Prostate gland (tissue), 2 donors: ENCODE results near the gene KDM5A. TPM values are rescaled to one million over a fixed set of nuclear protein-coding genes. Genes with fewer than 3 reads are reported as not detected.
A peak's percentile ranks its signal among the peaks of the same experiment; 100 is the strongest.

Experiments
- DNase-seq: peaks from one replicate; pipeline ENCODE4 v3.0.0-alpha.2; 2019; ENCODE audit warnings: low spot score
- H3K27ac ChIP-seq, 2 donors: fragments of 200-600 bp; sonication (generic); 2 replicates each; pipeline ENCODE4 v1.5.1; 2017 to 2019
- H3K27me3 ChIP-seq: fragments of 200-600 bp; sonication (generic); replicated peaks from 2 replicates; pipeline ENCODE4 v1.5.1; 2019; ENCODE audit not compliant: insufficient read depth
- H3K36me3 ChIP-seq, 2 donors: fragments of 200-600 bp; sonication (generic); 1 replicate in 1 of 2; 2 replicates in 1 of 2; pipeline versions ENCODE4 v1.5.1 to v1.8.1; 2017 to 2019
- H3K4me1 ChIP-seq: fragments of 200-600 bp; sonication (generic); replicated peaks from 2 replicates; pipeline ENCODE4 v1.5.1; 2019
- H3K4me3 ChIP-seq, 2 donors: fragments of 200-600 bp; sonication (generic); 2 replicates each; pipeline ENCODE4 v1.5.1; 2017 to 2019
- H3K9me3 ChIP-seq: fragments of 200-600 bp; sonication (generic); 2 replicates; pipeline ENCODE4 v1.5.1; 2017
- POLR2A ChIP-seq: fragments of 450-650 bp; IDR thresholded peaks from one replicate; pipeline ENCODE4 v1.6.1; 2016; ENCODE audit warnings: antibody characterized with exemption, mild to moderate bottlenecking
- POLR2AphosphoS5 ChIP-seq: sonication (generic); formaldehyde crosslinking; IDR thresholded peaks from one replicate; pipeline ENCODE4 v1.6.1; 2017; ENCODE audit warnings: antibody characterized with exemption
- WGBS: methylation state at CpG from one replicate; pipeline ENCODE4 v1.1.5; 2018; 5-methylcytosine and 5-hydroxymethylcytosine counted together
- intact Hi-C: fragments of 100-400 bp; cut with DNase I; formaldehyde crosslinking; loops from one replicate; pipeline ENCODE4 v1.14.2; 2022
- total RNA-seq, 2 donors: library from RNA; depleted of rRNA; stranded (reverse); fragments of >200 nt; gene quantifications; one replicate each; pipeline ENCODE4 v1.1.0, GENCODE V29; 2016
- TF ChIP-seq, protein P1 (sequence below), 4 experiments: fragments of 200-600 bp in 2 of 4; fragments of 450-650 bp in 2 of 4; sonication (generic) in 2 of 4; IDR thresholded peaks; 1 replicate in 3 of 4; 2 replicates in 1 of 4; pipeline ENCODE4 v1.5.1; 2016 to 2019; ENCODE audit warnings: antibody characterized with exemption in 4 of 4, mild to moderate bottlenecking in 2 of 4, moderate library complexity in 2 of 4

The KDM5A gene
- total RNA-seq, 2 donors from 2014 or later = 38.5 to 51.0 TPM

DNA sequence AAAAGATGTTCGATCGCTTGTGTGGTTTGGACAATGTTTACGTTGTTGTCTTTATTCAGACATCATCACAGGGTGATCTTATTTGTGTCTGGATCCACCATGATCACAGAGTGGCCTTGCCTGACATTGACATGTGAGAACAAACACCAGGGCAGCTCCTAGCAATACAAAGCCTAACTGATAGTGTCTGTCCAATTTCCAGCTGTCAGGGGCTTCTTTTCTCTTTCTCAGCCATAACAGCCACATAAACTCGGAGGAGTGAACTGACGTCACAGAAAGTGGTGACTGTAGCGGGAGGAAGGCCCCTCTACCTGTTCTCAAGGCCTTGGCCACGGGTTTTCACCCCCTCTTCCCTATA is 120.7 kb downstream of the KDM5A start:
- no peaks in the 10 kb centered on the region for H3K27me3 ChIP-seq
- intact Hi-C loops = no loop called here
- no peaks in the 10 kb centered on the region for H3K9me3 ChIP-seq
- no peak for DNase-seq
- no peaks in the 10 kb centered on the region for H3K4me1 ChIP-seq
- H3K27ac ChIP-seq = peak overlapping the region in 1 of 2 donors; percentile 30
- H3K4me3 ChIP-seq = no peak overlapping the region
- WGBS = 45% methylated on average over 7 of the region's 7 CpGs
- TF ChIP-seq POLR2A = no peak
- TF ChIP-seq, protein P1, sequence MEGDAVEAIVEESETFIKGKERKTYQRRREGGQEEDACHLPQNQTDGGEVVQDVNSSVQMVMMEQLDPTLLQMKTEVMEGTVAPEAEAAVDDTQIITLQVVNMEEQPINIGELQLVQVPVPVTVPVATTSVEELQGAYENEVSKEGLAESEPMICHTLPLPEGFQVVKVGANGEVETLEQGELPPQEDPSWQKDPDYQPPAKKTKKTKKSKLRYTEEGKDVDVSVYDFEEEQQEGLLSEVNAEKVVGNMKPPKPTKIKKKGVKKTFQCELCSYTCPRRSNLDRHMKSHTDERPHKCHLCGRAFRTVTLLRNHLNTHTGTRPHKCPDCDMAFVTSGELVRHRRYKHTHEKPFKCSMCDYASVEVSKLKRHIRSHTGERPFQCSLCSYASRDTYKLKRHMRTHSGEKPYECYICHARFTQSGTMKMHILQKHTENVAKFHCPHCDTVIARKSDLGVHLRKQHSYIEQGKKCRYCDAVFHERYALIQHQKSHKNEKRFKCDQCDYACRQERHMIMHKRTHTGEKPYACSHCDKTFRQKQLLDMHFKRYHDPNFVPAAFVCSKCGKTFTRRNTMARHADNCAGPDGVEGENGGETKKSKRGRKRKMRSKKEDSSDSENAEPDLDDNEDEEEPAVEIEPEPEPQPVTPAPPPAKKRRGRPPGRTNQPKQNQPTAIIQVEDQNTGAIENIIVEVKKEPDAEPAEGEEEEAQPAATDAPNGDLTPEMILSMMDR (IDR thresholded peaks at IDR 0.05) = no peak
- TF ChIP-seq POLR2AphosphoS5 = no peak
- H3K36me3 ChIP-seq = no peaks in the 10 kb centered on the region

DNA sequence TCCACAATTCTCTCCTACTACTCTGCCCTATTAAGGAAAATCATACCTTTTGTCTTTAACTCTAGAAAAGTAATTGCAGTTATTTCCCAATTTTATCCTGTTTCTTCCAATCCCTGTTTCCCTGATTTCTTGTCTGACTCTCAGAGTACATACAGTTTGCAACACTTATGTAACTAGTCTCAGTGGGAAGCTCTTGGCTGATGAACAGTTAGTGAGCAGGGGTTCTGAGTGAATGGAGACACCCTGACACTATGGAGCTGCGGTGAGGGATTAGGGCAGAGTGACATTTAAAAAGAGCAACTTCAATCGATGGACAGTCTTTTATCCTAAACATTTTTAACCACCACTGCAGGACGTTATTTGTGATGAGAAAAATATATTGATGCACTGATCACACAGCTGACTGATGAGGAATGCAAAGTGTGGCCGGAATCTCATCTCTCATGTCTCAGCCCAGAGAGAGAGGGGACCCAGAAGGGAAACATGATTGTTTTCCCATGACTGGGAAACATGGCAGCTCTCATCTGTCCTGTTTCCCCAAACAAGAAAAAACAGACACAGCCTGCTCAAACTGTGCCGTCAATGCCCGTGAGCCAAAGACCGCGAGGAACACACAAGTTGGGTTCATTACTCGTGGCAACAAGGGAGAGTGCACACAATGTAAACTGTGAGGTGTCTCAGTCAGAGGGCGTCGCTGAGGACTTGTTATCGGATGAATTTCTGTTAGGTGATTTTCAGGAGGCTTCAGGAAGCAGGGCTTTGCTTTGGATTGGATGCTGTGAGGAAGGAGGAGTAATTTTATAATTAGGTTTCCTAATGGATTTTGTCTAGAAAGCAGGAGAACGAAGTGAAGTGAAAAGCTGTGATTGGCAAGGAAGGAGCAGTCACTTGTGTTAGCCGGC is 121.3 kb downstream of the KDM5A start:
- no peaks in the 10 kb centered on the region for H3K27me3 ChIP-seq
- no peak for TF ChIP-seq POLR2AphosphoS5

DNA sequence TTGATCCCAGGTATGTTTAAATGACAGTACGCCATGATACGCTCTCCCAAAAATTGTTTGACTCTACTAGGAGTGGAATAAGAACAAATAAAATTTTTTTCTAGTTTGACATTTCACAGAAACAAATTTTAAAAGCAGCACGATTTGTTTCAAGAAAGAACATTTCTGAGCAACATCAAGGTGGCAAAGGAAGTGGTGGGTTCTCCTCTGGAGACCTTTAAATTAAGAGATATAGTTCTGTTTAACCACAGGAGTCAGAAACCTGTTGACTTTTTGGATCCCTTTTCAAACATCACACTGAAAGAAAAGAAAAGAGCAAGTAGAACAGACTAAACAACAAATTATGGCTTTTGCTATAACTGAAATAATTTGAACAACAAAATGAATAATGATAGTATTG is 124.0 kb downstream of the KDM5A start:
- WGBS = 50% methylated on average over 3 of the region's 3 CpGs
- Histone ChIP-seq H3K4me3 (no peak overlapping the region), H3K9me3 (no peaks in the 10 kb centered on the region), H3K27ac (no peak overlapping the region), H3K4me1 (no peaks in the 10 kb centered on the region), H3K36me3 (no peaks in the 10 kb centered on the region), H3K27me3 (no peaks in the 10 kb centered on the region)
- intact Hi-C loops = no loop called here
- TF ChIP-seq, protein P1 (IDR thresholded peaks at IDR 0.05) = no peak
- TF ChIP-seq POLR2A (no peak), POLR2AphosphoS5 (no peak)
- no peak for DNase-seq

More for the DNA sequence above, 121.3 kb downstream of the KDM5A start:
- intact Hi-C loops = no loop called here
- peak overlapping the region in 1 of 2 donors; percentile 30 for H3K27ac ChIP-seq
- H3K36me3 ChIP-seq = no peaks in the 10 kb centered on the region
- WGBS = 32% methylated on average over 14 of the region's 14 CpGs
- DNase-seq = no peak
- H3K4me1 ChIP-seq = no peaks in the 10 kb centered on the region
- no peaks in the 10 kb centered on the region for H3K9me3 ChIP-seq
- H3K4me3 ChIP-seq = no peak overlapping the region

DNA sequence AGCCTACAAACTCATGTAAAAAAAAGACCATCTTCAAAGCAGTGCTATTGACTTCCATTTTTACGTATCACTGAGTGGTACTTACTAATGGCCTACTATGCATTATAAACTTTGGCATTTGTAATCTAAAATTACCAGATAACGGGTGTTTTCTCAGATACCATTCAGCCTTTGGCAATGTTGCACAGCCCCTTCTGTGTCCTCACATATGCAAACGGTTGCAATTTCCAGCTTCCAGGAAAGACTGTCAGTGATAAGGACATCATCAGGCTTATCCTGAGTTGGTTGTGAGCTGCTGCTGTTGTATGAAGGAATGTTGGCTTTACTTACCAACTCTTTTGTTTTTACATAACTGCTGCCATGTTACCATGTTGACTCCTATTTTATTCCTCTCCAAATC is 124.9 kb downstream of the KDM5A start:
- Histone ChIP-seq H3K27ac (no peak overlapping the region), H3K4me1 (no peaks in the 10 kb centered on the region), H3K9me3 (no peaks in the 10 kb centered on the region), H3K36me3 (no peaks in the 10 kb centered on the region), H3K27me3 (peaks cover 2% of the 10 kb centered on the region), H3K4me3 (no peak overlapping the region)
- no peak for DNase-seq
- TF ChIP-seq, protein P1 (IDR thresholded peaks at IDR 0.05) = no peak
- TF ChIP-seq POLR2A = no peak
- no peak for TF ChIP-seq POLR2AphosphoS5
- intact Hi-C loops = no loop called here
- WGBS = 65% methylated on average over 3 of the region's 3 CpGs

DNA sequence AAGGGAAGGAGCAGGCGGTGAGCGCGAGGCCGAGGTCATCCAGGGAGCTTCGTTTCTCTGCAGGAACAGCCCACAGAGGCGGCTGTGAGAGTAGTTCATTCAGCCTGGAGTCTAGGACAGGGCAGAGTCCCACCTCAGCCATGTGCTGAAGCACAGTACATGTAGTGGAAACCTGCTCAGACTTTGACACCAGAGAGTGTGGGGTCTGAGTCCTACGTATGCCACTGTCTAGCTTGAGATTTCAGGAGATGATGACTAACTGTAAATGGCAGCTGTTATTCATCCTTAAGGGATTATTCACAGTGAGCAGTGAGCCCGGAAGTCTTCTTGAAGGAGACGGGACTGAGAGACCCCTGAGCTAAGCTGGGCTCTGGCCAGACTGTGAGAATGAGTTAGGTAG is 125.5 kb downstream of the KDM5A start:
- Histone ChIP-seq H3K36me3 (no peaks in the 10 kb centered on the region), H3K27ac (no peak overlapping the region), H3K4me3 (no peak overlapping the region), H3K4me1 (no peaks in the 10 kb centered on the region), H3K27me3 (peaks cover 2% of the 10 kb centered on the region), H3K9me3 (no peaks in the 10 kb centered on the region)
- TF ChIP-seq POLR2AphosphoS5 (no peak), POLR2A (no peak)
- TF ChIP-seq, protein P1 (IDR thresholded peaks at IDR 0.05) = no peak
- WGBS = 91% methylated on average over 9 of the region's 9 CpGs
- DNase-seq = no peak
- intact Hi-C loops = no loop called here
